Spleen (tissue), 11 donors: ENCODE data around the gene ARF3. TPM values are rescaled to one million over a fixed set of nuclear protein-coding genes. Genes with fewer than 3 reads are reported as not detected.

ENCODE experiments used
- DNase-seq: peaks from one replicate; pipeline ENCODE4 v3.0.0-alpha.2; 2020
- H3K27ac ChIP-seq, 8 donors: fragments of 200-600 bp; sonication (generic) in 7 of 8; 1 replicate in 4 of 8; 2 replicates in 4 of 8; pipeline versions ENCODE4 v1.5.0 to v1.8.0; 2016 to 2021; ENCODE audit warnings: inconsistent platforms in 4 of 8, mild to moderate bottlenecking in 4 of 8, moderate library complexity in 1 of 8
- H3K27me3 ChIP-seq, 7 donors: fragments of 200-600 bp; sonication (generic) in 6 of 7; replicated peaks in 1 of 7; 1 replicate in 4 of 7; 2 replicates in 3 of 7; pipeline versions ENCODE4 v1.5.0 to v1.8.0; 2016 to 2021; ENCODE audit warnings: inconsistent platforms in 3 of 7, mild to moderate bottlenecking in 1 of 7
- H3K36me3 ChIP-seq, 6 donors: fragments of 200-600 bp; sonication (generic) in 5 of 6; 1 replicate in 4 of 6; 2 replicates in 2 of 6; pipeline versions ENCODE4 v1.5.0 to v1.8.0; 2016 to 2021; ENCODE audit warnings: inconsistent platforms in 2 of 6
- H3K4me1 ChIP-seq, 6 donors: fragments of 200-600 bp; sonication (generic) in 5 of 6; 1 replicate in 3 of 6; 2 replicates in 3 of 6; pipeline versions ENCODE4 v1.5.0 to v1.8.0; 2016 to 2021; ENCODE audit warnings: inconsistent platforms in 3 of 6
- H3K4me3 ChIP-seq, 8 donors: fragments of 200-600 bp; sonication (generic) in 7 of 8; 1 replicate in 4 of 8; 2 replicates in 4 of 8; pipeline versions ENCODE4 v1.5.0 to v1.8.0; 2016 to 2021; ENCODE audit warnings: inconsistent platforms in 4 of 8, mild to moderate bottlenecking in 4 of 8, moderate library complexity in 2 of 8
- H3K9me3 ChIP-seq, 8 donors: fragments of 200-600 bp; sonication (generic) in 7 of 8; 1 replicate in 4 of 8; 2 replicates in 4 of 8; pipeline versions ENCODE4 v1.5.0 to v1.8.0; 2016 to 2021; ENCODE audit warnings: inconsistent platforms in 4 of 8
- CTCF ChIP-seq, 11 experiments: fragments of 200-600 bp in 7 of 11; fragments of 450-650 bp in 4 of 11; sonication (generic) in 4 of 11; IDR thresholded peaks in 8 of 11; conservative IDR thresholded peaks in 3 of 11; 1 replicate in 7 of 11; 2 replicates in 4 of 11; pipeline versions ENCODE4 v1.4.0 to v1.8.0; 2016 to 2021; ENCODE audit warnings: antibody characterized with exemption in 11 of 11, inconsistent platforms in 4 of 11, mild to moderate bottlenecking in 1 of 11
- POLR2A ChIP-seq, 3 donors: fragments of 450-650 bp; IDR thresholded peaks; one replicate each; pipeline ENCODE4 v1.5.1; 2017; ENCODE audit warnings: antibody characterized with exemption in 3 of 3, mild to moderate bottlenecking in 1 of 3
- POLR2AphosphoS5 ChIP-seq, 3 donors: sonication (generic); formaldehyde crosslinking; IDR thresholded peaks; one replicate each; pipeline ENCODE4 v1.5.1; 2017; ENCODE audit warnings: antibody characterized with exemption in 3 of 3
- WGBS, 5 donors: extraction: QIAGEN DNeasy Blood & Tissue Kit in 3 of 5; methylation state at CpG; one replicate each; pipeline versions ENCODE4 v1.1.5 to v1.1.7; 2013 to 2018; 5-methylcytosine and 5-hydroxymethylcytosine counted together
- intact Hi-C: fragments of 100-400 bp; cut with DNase I; formaldehyde crosslinking; loops from one replicate; pipeline ENCODE4 v1.15.0; 2023; ENCODE audit warnings: low total_unique reads
- polyA plus RNA-seq, 3 donors: library from polyadenylated mRNA; stranded (reverse); fragments of 200-250 nt; gene quantifications; one replicate each; pipeline ENCODE4 v1.2.1, GENCODE V29; 2013
- total RNA-seq, 7 donors: library from RNA; depleted of rRNA in 3 of 7; stranded (reverse); fragments of >200 nt in 3 of 7; fragmentation: NEBNext Ultra II Directional in 4 of 7; extraction: Animal tissue kit (Norgen Biotek cat#: 25700) in 4 of 7; gene quantifications; one replicate each; pipeline versions ENCODE4 v1.1.0 to v1.2.1, GENCODE V29; 2016 to 2021
- donor health status: healthy with polysubstance abuse.
- donor health status: DM: no; HTN: no; CAD: no; lungs with moderate emphysema.
- donor health status: DM: no; HTN: no; CAD: no.
- donor health status: Bipolar disorder and iron deficiency.
- donor health status: healthy.
- donor health status: DM: no; HTN: no; CAD: no.
- donor health status: DM: yes; HTN: yes; CAD: no.

The ARF3 gene
- total and polyA plus RNA-seq, 10 donors = 22.2 to 152 (median 80.5) TPM

DNA sequence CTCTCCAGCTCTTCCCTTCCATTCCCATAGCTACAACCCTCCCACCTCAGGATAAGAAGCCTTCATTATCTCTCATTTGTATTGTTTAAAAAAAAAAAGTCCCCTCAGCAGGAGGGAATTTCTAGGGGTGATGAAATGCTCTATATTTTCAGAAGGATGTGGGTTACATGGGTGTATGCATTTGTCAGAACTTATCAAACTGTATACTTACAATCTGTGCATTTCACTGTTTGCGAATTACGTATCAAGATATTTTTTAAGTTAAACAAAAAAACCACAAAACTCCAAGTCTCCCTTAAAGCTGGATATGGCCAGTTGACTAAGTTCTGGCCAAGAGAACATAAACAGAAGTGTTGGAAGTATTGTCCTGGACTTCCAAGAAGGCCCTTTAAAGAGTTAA is 30.0 kb downstream of the ARF3 start:
- no peak for DNase-seq
- no peak for TF ChIP-seq POLR2AphosphoS5 (IDR thresholded peaks at IDR 0.05)
- TF ChIP-seq CTCF (IDR thresholded peaks at IDR 0.05 in 8 of 11, conservative IDR thresholded peaks at IDR 0.05 in 3 of 11) = no peak
- TF ChIP-seq POLR2A (IDR thresholded peaks at IDR 0.05) = no peak
- Histone ChIP-seq H3K4me1 (peaks cover 0 to 27% (median 16%) of the 10 kb centered on the region in 6 donors), H3K36me3 (peaks cover 0 to 66% (median 10%) of the 10 kb centered on the region in 6 donors), H3K27me3 (no peaks in the 10 kb centered on the region), H3K27ac (peak overlapping the region in 1 of 8 donors; percentile 17), H3K9me3 (no peaks in the 10 kb centered on the region), H3K4me3 (no peak overlapping the region)
- 75 to 87% (median 84%) methylated on average over 2 of the region's 2 CpGs for WGBS, 5 donors
- intact Hi-C loops = no loop called here

- Histone ChIP-seq H3K27me3 (no peaks in the 10 kb centered on the region), H3K4me1 (peaks cover 0 to 27% (median 16%) of the 10 kb centered on the region in 6 donors), H3K9me3 (no peaks in the 10 kb centered on the region), H3K36me3 (peaks cover 0 to 65% (median 5%) of the 10 kb centered on the region in 6 donors), H3K4me3 (peak within 1 kb of the TSS; percentile 78 to 94 (median 89)), H3K27ac (peak within 1 kb of the TSS; percentile 77 to 95 (median 84))
- peak in 1 of 11 experiments; percentile 5 for TF ChIP-seq CTCF (IDR thresholded peaks at IDR 0.05 in 8 of 11, conservative IDR thresholded peaks at IDR 0.05 in 3 of 11)
- peak in 1 of 3 donors; percentile 31 for TF ChIP-seq POLR2A (IDR thresholded peaks at IDR 0.05)
- TF ChIP-seq POLR2AphosphoS5 (IDR thresholded peaks at IDR 0.05) = peak; percentile 90 to 96 (median 95)
- 3 to 7% (median 4%) methylated on average over 25 to 38 of the region's 38 CpGs for WGBS, 5 donors
- intact Hi-C loops = no loop called here
- DNase-seq = peak; percentile 92
Observed at GRCh38 chr12:48925304-48926011, 31.8 kb downstream of the ARF3 start, which contains the start of gene FKBP11. Gene FKBP11 (minus strand): TSS chr12:48925492. CDS start chr12:48925428, 64 bp downstream.

GRCh38 chr12:48924617-48925303 is 32.5 kb downstream of the ARF3 start:
- WGBS, 5 donors = 0 to 2% (median 1%) methylated on average over 21 to 43 of the region's 43 CpGs
- Histone ChIP-seq H3K27ac (peak overlapping the region; percentile 77 to 95 (median 84)), H3K9me3 (no peaks in the 10 kb centered on the region), H3K4me3 (peak overlapping the region; percentile 78 to 94 (median 89)), H3K36me3 (peaks cover 0 to 58% (median 4%) of the 10 kb centered on the region in 6 donors), H3K4me1 (peaks cover 0 to 27% (median 16%) of the 10 kb centered on the region in 6 donors), H3K27me3 (no peaks in the 10 kb centered on the region)
- TF ChIP-seq POLR2AphosphoS5 (IDR thresholded peaks at IDR 0.05) = peak; percentile 62 to 70 (median 63)
- peak; percentile 28 to 81 (median 73) for TF ChIP-seq CTCF (IDR thresholded peaks at IDR 0.05 in 8 of 11, conservative IDR thresholded peaks at IDR 0.05 in 3 of 11)
- TF ChIP-seq POLR2A (IDR thresholded peaks at IDR 0.05) = no peak
- DNase-seq = peak; percentile 92
- intact Hi-C loops = no loop called here

GRCh38 chr12:48923117-48923516 is 34.2 kb downstream of the ARF3 start:
- no peaks in the 10 kb centered on the region for H3K27me3 ChIP-seq
- peaks cover 0 to 42% (median 19%) of the 10 kb centered on the region in 6 donors for H3K4me1 ChIP-seq
- intact Hi-C loops = no loop called here
- H3K27ac ChIP-seq = peak overlapping the region in 1 of 8 donors; percentile 95
- no peaks in the 10 kb centered on the region for H3K9me3 ChIP-seq
- peaks cover 0 to 43% (median 4%) of the 10 kb centered on the region in 6 donors for H3K36me3 ChIP-seq
- TF ChIP-seq CTCF (IDR thresholded peaks at IDR 0.05 in 8 of 11, conservative IDR thresholded peaks at IDR 0.05 in 3 of 11) (no peak), POLR2A (IDR thresholded peaks at IDR 0.05) (no peak), POLR2AphosphoS5 (IDR thresholded peaks at IDR 0.05) (no peak)
- no peak overlapping the region for H3K4me3 ChIP-seq
- 82 to 95% (median 88%) methylated on average over 3 of the region's 3 CpGs for WGBS, 5 donors
- DNase-seq = no peak
